IMR-90 (cell line): ENCODE data around the gene OGFOD1.

Experiments used
- BHLHE40 ChIP-seq: fragments of 150-350 bp; IDR thresholded peaks from 2 replicates; pipeline ENCODE4 v1.6.1; 2016; ENCODE audit warnings: mild to moderate bottlenecking, low read depth, low read length
- CEBPB ChIP-seq: IDR thresholded peaks from 2 replicates; pipeline ENCODE4 v1.6.1; 2012; ENCODE audit warnings: low read depth, low read length, improper control_type of control experiment
- MAFK ChIP-seq: IDR thresholded peaks from 2 replicates; pipeline ENCODE4 v1.6.1; 2012; ENCODE audit warnings: low read depth, low read length, improper control_type of control experiment
- MAZ ChIP-seq: IDR thresholded peaks from 2 replicates; pipeline ENCODE4 v1.6.1; 2012; ENCODE audit warnings: low read depth, mild to moderate bottlenecking, low read length, improper control_type of control experiment, moderate library complexity, borderline replicate concordance
- MXI1 ChIP-seq: IDR thresholded peaks from 2 replicates; pipeline ENCODE4 v1.6.1; 2012; ENCODE audit warnings: low read depth, mild to moderate bottlenecking, low read length, moderate library complexity, borderline replicate concordance
- POLR2A ChIP-seq: IDR thresholded peaks from 2 replicates; pipeline ENCODE4 v1.6.1; 2012; ENCODE audit warnings: mild to moderate bottlenecking, low read depth, low read length
- RAD21 ChIP-seq: IDR thresholded peaks from 2 replicates; pipeline ENCODE4 v1.6.1; 2012; ENCODE audit warnings: low read length, improper control_type of control experiment
- RCOR1 ChIP-seq: IDR thresholded peaks from 2 replicates; pipeline ENCODE4 v1.6.1; 2012; ENCODE audit warnings: mild to moderate bottlenecking, low read length, improper control_type of control experiment; ENCODE audit not compliant: insufficient replicate concordance
- RFX5 ChIP-seq: IDR thresholded peaks from 2 replicates; pipeline ENCODE4 v1.8.0; 2012; ENCODE audit warnings: low read depth, mild to moderate bottlenecking, low read length, moderate library complexity
- SMC3 ChIP-seq: fragments of 150-350 bp; IDR thresholded peaks from 2 replicates; pipeline ENCODE4 v1.6.1; 2016; ENCODE audit warnings: low read depth, mild to moderate bottlenecking, antibody characterized with exemption, low read length, moderate library complexity
- TF ChIP-seq, protein P1 (sequence below): conservative IDR thresholded peaks from 2 replicates; pipeline ENCODE4 v1.5.1; 2012; ENCODE audit warnings: mild to moderate bottlenecking, low read depth, low read length, improper control_type of control experiment
- TF ChIP-seq, protein P2 (sequence below): fragments of 150-350 bp; IDR thresholded peaks from 2 replicates; pipeline ENCODE4 v1.6.1; 2017; ENCODE audit warnings: mild to moderate bottlenecking, antibody characterized with exemption, low read length, low read depth
- TF ChIP-seq, protein P3 (sequence below): fragments of 150-350 bp; IDR thresholded peaks from 2 replicates; pipeline ENCODE4 v1.6.1; 2016; ENCODE audit warnings: low read depth, mild to moderate bottlenecking, low read length, moderate library complexity, borderline replicate concordance

DNA sequence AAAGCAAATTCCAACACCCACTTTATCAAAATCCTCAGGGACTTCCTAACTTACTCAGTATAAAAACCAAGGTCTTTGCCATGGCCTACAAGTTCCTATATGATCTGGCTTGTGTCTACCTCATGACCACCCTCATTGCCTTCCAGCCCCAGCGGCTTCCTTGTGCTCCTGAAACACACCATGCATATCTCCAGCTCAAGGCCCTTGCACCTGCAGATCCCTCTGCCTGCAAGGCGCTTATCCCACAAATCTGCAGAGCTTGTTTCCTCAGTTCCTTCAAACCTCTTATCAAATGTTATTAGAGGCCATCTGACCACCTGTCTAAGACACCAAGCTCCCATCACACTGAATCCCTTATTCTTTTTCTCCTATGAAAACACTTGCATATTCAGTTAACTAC, 65.9 kb downstream of the OGFOD1 start:
- TF ChIP-seq, protein P1, sequence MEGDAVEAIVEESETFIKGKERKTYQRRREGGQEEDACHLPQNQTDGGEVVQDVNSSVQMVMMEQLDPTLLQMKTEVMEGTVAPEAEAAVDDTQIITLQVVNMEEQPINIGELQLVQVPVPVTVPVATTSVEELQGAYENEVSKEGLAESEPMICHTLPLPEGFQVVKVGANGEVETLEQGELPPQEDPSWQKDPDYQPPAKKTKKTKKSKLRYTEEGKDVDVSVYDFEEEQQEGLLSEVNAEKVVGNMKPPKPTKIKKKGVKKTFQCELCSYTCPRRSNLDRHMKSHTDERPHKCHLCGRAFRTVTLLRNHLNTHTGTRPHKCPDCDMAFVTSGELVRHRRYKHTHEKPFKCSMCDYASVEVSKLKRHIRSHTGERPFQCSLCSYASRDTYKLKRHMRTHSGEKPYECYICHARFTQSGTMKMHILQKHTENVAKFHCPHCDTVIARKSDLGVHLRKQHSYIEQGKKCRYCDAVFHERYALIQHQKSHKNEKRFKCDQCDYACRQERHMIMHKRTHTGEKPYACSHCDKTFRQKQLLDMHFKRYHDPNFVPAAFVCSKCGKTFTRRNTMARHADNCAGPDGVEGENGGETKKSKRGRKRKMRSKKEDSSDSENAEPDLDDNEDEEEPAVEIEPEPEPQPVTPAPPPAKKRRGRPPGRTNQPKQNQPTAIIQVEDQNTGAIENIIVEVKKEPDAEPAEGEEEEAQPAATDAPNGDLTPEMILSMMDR = no peak
- TF ChIP-seq MXI1 (no peak), POLR2A (no peak), RCOR1 (no peak), CEBPB (no peak), RFX5 (no peak), BHLHE40 (no peak), MAFK (no peak), SMC3 (no peak), RAD21 (no peak), MAZ (no peak)
- TF ChIP-seq, protein P2, sequence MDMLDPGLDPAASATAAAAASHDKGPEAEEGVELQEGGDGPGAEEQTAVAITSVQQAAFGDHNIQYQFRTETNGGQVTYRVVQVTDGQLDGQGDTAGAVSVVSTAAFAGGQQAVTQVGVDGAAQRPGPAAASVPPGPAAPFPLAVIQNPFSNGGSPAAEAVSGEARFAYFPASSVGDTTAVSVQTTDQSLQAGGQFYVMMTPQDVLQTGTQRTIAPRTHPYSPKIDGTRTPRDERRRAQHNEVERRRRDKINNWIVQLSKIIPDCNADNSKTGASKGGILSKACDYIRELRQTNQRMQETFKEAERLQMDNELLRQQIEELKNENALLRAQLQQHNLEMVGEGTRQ = no peak
- TF ChIP-seq, protein P3, sequence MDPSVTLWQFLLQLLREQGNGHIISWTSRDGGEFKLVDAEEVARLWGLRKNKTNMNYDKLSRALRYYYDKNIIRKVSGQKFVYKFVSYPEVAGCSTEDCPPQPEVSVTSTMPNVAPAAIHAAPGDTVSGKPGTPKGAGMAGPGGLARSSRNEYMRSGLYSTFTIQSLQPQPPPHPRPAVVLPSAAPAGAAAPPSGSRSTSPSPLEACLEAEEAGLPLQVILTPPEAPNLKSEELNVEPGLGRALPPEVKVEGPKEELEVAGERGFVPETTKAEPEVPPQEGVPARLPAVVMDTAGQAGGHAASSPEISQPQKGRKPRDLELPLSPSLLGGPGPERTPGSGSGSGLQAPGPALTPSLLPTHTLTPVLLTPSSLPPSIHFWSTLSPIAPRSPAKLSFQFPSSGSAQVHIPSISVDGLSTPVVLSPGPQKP = no peak
